SKM-1 treated with dmso at 0.1 percent for 144 hours (cell line): ENCODE data around the gene NECTIN4.

Experiments used
- DNase-seq: peaks from one replicate; lab custom pipeline; 2025; ENCODE audit not compliant: unreplicated experiment; lab: John Stamatoyannopoulos, UW

Gene NECTIN4

DNA sequence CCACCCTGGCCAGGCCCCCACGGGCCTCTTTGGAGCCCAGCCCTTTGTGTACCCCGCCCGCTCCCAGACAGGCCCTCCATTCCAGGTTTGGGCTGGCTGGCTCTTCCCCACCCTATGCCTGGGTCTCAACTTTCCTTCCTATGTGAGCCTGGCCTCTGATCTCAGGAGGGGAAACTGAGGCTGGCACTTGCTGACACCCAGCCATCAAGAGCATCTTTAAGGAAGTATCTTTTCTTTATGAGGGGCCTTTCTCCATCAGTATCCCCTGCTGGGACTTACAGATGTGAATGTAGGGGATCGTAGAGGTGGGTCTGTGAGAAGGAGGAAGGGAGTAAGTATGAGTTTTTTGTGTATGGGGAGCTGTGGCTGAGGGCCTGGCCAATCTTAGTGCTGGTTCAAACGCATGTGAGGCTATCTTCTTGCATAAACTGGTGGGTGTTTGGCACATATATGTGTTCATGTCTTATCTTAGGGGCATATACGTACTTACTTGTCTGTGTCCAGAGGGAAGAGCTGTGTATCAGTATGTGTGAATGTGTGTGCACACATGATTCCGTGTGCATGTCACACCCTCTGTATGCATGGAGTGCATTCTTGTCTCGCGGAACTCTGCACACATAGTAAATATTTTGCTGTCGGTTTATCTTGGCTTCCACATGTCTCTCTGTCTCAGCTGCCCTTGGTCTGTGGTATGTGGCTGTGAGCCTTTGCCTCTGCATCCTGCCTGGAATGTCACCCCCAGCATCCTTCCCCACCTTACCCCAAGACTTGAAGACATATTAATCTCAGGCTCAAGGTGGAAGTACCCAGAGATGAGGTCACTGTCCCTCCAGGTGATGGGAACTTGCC lies 5.4 kb downstream of the NECTIN4 start:
- DNase-seq, result peak; percentile 51

DNA sequence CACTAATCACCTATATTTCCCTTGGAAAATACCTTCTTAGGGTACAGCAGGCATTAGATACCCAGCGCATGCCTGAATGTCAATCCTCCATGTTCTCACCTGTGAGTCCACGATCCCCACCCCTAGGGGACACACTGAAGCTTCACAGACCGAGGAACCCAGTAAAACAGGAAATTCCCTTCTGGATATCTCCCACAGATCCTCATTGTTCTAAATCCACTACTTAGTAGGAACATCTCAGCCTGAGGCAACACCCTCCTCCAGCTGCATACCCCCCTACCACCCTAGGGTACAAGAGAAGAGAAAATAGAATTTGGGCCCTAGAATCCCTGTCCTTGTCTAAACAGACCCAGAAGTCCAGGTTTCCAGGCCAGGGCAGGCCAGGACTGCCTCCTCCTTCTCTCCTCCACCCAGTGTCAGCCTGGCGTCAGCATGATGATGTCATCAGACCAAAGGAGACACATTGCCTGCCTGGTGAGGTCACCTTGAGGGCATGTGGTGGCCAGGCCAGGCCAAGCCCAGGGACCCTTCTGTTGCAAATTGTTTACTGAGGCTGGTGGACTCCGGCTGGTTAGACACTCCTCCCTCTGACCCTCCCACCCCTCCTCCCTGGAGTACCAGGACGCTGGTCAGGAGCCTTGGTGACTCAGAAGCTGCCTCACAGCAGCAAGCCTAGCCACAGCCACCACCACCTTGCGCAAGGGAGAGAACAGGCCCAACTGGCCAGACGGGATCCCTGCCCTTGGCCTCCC lies 6.2 kb downstream of the NECTIN4 start:
- peak; percentile 93 for DNase-seq

DNA sequence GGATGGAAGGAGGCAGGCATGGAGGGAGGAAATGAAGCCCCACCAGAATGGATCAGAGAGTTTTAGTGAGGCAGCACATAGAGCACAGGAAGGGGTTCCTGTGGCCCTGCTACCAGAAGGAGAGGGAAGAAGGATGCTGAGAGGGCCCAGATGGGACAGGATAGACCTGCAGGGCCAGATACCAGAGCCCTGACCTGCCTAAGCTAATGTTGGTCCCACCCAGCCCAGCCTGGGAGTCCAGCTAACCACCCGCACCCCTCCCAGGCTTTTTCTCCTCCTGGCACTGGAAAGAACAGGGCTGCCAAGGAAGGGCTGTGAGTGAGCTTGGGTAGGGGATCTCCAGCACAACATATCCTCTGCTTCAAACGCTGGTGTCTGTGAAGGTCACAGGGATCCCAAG lies 6.9 kb downstream of the NECTIN4 start:
- DNase-seq, result no peak

DNA sequence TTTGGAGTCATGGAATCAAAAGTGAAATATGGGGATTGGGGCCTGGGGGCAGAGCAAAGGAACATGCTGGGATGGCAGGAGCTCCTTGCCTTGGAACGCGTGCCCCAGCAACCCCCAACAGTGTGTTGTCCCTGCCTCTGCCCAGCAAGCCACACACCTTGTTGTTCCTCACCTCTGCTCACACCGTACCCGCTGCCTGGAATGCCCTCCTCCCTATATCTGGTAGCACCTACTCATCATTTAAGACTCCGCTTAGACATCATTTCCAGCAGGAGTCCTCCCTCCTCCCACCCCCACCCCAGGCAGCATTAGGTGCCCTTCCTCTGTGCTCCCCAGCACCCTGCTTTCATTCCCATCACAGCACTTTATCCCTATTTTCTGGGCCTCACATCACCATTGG lies 7.8 kb downstream of the NECTIN4 start:
- no peak for DNase-seq

DNA sequence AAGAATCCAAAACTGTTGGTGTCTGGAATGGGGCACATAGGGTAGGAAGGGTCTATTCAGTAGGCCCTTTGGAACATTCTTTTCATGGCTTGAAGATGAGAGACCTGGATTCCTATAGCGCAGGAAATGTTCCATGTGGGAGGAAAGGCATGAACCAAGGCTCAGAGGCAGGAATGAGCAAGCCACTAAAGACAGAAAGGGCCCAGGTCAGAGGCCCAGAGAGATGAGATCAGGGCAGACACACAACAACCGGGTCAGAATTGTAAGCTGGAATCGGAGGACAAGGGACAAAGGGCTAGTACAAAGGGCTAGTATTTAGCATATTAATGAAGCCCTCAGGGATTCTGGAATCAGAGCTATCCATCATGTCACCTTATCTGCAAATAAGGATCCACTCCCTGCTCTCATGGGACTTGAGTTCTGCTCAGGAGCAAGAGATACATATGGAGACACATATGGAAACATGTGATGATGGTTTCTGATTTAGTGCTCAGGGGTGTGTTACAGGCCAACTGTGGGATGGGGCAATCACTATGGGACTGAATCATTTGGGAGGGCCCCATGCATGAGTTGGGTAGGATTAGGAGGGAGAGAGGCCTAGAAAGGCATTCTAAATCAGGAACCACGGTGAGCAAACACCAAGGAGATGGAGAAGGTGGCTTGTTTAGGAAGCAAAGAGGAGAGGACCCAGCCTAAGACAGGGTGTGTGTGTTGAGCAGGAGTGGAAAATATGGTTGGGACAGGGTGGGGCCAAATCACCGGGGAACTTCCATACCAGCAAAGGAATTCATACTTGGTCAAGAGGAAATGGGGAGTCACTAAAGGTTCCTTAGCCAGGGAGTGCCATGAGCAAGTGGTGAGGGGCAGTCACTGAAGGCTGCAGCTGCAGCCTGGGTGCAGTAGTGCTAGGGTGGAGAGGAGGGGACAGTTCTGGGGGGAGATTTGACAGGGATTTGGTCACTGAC lies 8.6 kb downstream of the NECTIN4 start:
- no peak for DNase-seq

DNA sequence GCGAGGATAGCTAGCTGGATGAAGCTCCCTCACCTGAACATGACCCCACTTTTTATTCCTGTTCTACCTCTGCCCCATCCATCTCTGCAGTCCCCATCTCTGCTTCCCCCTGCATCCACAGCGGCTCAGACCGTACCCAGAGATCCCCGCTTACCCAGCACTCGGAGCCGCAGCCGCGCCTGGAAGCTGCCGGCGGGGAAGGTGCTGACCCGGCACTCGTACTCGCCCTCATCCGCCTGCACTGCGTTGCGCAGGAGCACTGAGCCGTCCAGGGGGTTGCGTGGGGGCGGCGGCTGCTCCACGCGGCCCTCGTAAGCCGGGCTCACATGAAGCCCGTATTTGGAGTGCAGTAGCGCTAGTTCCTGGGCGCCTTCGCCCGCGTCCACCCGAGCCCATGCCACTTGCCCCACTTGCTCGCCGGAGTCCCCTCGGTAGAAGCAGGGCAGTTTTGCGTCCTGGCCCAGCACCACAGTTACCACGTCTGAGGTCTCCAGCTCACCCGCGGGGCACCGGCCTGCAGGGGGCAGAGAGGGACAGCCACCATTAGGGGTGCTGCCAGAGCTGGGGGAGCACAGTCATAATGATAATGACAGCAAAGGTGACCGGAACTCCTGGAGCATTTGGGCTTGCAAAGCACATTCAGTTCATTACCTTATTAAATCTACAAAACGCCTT lies 9.8 kb downstream of the NECTIN4 start:
- no peak for DNase-seq

DNA sequence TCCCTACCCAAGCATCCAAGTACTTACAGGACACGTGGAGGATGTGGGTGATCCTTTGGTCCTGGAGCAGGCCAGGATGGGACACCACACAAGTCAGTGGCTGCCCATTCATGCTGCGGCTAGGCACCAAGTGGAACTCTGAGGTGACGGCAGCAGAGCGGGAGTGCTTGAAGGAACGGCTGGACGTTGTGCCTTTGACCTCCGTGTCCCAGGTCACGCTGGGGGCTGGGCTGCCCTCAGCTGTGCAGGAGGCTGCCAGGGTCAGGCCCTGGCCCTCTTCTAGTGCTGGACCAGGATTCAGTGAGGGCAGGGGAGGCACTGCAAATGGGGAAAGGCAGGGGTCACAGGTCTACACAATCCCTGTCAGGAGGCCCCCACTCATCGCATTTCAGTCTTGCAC lies 11.9 kb downstream of the NECTIN4 start:
- DNase-seq, result no peak

DNA sequence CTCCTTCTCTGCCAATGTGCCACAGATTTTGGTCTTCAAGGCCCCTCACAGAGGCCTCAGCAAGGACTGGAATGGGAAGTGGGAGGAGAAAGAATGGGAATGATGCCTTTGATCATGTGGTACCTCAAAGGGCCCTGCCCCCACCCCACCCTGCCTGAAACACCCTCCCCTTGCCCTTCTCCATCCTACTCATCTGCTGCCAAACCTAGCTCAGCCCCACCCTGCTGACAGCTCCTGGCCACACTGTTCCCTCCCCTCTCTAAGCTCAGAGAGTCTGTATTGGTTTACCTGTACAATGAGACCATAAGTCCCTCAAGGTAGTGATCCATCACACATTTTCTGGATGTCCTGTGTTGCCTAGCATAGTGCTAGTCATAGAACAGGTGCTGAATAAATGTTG lies 12.9 kb downstream of the NECTIN4 start:
- no peak for DNase-seq

DNA sequence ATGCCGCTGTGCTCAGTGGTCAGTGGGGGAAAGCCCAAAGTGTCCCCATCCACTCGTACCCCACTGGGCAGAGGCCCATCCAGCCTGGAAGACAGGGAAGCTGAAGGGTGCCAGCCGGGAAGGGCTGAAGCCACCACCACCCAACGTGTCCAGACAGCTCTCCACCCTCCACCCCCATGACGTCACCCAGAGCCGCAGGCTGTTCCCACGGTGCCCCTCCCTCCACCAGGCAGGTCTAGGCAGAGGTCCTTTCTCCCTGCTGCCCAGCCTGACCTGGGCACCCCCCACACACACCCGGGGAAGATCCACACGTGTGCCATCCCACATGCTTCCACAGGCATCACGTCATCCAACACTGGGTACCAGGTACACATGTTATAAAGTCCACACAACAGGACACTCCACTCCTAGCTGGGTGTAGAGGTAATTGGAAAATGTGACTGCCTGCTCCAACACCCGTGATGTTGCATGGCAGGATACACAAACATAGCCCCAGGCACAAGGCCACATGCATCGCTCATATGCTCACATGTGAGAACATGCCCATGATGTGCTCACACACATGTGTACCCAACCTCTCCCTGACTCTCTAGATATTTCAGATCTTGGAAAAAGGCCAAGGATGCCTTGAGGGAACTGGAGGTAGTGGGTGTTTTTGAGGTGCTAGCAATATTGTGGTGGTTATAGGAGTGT lies 14.5 kb downstream of the NECTIN4 start:
- no peak for DNase-seq

DNA sequence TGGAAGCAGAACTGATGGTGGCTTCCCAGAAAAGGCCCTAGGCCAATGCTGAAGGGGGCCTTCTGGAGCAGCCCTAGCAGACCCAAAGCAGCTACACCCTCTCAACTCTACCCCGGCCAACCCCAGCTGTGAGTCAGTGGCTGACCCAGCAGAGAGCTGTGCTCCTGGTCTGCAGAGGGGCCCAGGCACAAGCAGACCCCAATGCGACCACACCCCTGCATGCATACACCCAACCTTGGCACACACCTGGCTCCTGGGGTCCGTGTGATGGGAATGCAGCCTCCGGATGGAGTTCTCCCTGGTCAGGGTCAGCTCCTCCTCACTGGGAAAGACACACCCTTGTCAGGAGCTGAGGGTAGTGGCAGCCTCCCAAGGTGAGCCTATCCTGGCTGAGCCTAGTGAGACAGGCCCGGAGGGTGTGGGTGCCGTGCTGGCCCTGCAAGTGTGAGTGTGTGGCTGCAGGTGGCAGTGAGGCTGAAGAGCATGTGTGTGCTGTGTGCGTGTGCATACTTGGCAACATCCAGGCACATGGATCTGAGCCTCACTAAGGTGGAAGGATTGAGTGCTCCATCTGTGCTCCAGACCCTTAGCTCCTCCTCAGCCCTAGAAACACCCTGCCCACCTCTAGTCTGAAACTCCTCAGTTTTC lies 15.8 kb downstream of the NECTIN4 start:
- DNase-seq, result no peak

DNA sequence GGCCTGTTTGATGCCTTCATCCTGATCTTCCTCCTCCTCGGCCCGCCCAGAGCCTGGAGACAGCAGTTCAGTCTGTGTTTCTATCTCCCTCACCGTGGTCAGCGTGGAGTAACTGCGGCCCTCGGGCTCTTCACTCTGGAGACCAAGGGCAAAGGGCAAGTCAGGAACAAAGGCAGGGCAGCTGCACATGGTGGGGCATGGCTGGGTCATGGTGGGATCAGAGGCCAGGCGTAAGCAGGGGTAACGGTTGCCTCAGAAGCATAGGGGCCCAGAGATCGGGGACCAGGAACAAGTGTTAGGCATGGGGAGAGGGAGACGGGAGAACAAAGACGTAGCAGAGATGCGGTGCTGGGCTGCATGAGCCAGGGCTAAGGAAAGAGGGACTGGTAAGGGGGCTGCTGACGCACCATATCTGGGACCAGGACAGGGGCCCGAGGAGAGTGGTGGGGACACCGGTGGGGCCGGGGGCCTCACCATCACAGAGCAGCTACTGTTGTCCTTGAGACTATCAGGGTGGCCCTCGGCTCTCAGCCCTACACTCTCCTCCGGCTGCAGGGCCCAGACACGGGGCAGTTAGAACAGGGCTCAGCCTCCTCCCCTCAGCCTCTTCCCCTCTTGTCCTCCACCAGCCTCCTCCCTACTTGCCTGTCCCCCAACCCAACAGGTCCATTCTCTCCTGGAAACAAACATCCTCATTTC lies 16.5 kb downstream of the NECTIN4 start:
- DNase-seq, result no peak

DNA sequence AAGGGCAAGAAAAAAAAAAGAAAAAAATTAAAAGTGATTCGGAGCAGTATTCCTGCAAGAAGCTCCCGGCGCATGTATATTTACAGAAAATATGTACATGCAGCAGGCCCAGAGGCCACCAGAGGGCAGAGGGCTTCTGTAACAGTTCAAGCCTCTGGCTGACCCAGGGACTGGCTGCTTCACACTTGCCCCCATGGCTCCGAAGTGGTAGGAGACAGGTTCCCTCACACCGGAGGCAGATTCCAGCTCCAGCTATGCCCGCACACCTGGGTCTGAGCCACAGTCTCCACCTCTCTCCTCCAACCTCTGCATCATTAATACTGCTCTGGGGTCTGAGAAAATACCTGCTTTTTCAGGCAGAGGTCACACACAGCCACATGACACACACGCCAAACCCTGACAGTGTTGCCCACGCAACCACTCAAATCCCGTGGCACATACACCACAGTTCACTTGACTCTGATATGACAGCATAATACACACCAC lies 17.4 kb downstream of the NECTIN4 start:
- peak; percentile 58 for DNase-seq

DNA sequence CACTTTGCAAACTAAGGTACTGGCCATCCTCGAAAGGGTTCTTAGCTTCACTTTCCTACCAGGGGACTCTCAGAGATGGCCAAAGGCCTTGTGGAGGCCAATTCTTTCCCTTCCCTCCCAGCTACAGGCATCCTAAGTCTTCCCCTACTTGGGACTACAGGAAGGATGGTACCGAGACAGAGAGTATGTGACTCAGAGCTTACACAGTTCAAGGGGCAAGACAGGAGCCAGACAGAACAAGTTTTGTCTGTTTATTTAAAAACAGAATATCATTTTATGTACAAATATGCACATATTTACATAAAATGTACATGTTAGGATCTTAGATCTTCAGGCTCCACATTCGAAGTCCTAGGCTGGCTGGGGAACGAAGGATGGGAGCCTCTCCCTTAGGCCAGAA lies 18.6 kb downstream of the NECTIN4 start:
- DNase-seq, result no peak

DNA sequence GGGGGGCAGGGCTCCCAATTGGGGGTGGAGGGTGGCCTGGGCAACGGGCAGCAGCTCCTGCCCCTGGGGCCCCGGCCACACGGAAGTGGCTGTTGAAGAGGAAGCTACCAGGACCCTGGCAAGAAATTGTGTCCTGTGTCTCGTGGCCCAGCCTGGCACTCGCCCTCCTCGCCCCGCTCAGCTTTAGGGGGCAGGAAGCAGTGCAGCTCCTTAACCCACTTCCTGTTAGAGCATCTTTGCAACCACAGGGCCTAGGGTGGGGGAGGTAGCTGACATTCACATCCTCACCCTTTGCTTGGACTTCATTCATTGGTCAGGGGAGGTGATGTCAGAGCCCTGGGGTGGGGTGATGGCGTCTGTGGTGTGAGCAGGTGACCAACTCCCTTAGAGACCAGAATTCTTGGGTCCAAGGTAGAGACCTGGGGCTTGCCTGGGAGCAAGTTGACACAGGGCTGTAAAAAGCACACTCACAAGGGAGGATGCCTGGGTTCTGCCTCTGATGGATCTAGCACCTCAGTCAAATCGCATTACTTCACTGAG lies 19.6 kb downstream of the NECTIN4 start, which contains the start of gene ARHGAP30:
TSS of gene ARHGAP30 (minus strand) at position 161 of the 540 bp plus-strand sequence. CDS start 267 bp downstream, outside the sequence.
- peak; percentile 98 for DNase-seq

DNA sequence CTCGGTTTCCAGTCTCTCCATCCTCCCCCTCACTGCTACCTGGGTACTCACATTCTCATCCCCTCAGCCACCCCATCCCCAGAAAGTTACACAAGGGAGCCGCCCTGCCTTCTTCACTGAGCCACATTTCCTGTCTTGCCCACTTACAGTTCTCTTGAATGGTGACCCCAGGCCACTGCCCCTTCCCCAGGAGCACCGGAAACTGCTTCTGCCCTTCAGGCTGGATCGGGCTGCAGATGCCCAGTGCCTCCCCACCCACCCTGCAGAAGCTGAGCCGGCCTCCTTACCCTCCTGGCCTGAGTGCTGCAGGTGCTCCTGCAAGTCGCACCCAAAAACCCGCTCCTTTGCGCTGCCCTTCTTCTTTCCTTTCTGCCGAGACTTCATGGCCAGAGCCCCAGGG lies 20.1 kb downstream of the NECTIN4 start:
- no peak for DNase-seq

DNA sequence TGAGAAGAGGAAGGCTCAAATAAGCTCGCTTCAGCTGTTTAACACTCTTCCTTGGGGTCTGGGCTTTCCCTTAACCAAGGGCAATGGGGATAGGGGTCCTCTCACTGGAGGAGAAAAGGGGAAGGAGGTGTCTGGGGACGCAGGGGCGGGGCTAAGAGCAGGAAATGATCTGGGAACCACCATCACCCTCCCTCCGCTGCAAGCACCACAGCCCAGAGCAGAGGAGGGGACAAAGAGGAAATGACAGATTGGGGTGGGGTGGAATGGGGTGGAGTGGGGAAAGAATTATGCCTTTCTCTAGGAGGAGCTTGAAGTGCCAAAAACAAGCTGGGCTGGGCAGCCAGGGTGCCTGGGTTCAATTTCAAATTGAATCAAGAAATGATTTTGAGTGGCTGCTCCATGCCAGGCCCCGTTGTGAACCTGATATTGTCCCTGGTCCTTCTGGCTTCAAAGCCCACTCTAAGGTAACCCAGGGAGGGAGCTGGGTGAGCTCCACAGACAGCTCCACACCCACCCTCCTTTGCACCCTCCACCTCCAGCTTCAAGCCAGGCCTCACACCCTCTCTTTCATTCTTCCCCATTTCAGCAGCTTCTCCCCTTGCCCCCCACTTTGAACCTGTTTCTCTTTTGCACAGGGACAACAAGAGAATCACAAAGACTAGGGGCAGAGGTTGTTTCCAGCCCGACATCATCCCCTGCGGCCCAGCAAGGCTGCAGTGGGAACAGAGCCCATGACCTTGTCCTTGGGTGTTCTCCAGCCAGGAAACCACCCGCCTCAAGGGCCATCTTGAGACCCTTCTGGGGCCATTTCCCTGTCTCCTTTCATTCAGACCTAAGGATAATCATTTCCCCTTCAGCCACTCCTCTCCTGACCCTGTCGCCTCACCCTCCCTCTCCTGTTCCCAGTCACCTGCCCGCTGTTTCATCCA lies 20.8 kb downstream of the NECTIN4 start:
- DNase-seq, result peak; percentile 98

DNA sequence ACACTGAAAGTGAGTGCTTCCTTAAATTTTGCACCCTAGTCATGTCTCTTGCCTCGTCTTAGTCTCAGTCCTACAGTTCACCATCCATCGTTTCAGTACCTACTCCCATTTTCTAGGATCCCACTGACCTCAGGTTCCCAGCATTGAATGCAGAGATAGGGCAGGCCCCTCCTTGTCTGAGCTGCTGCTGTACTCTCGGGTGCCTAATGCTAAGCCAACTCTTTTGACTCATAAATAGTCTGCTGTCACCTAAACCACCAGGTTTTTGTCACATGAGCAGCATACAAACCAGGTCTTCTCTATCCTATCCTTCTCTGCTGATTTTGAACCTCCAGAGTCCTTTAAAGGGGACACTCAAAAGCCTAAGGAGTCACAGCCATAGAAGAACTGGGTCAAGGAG lies 22.7 kb downstream of the NECTIN4 start:
- no peak for DNase-seq
